ENCODE measurements around the gene FER. TPM values are rescaled to one million over a fixed set of nuclear protein-coding genes. Genes with fewer than 3 reads are reported as not detected.

Gene FER
- total and polyA plus RNA-seq, 2 of the 13 experiments (the other 11 are each of a cell fraction or from before 2014, with no cell fraction given): 7.9 to 29.0 TPM

GRCh38 chr5:108989761-108990392, 242.2 kb downstream of the FER start:
- Histone ChIP-seq H4K20me1 (ENCODE audit: insufficient read depth, low read length) (no peaks in the 10 kb centered on the region), H3K79me2 (ENCODE audit: insufficient read depth, low read length) (no peaks in the 10 kb centered on the region), H3K36me3 (replicated peaks in 1 of 2; ENCODE audit: control insufficient read depth in 1 of 2, insufficient read depth in 2 of 2, low read length in 2 of 2) (no peaks in the 10 kb centered on the region), H3K4me3 (replicated peaks in 1 of 3; ENCODE audit: insufficient read depth in 1 of 3, low read depth in 2 of 3, low read length in 3 of 3) (no peak overlapping the region), H3K4me2 (ENCODE audit: low read depth, low read length) (no peak overlapping the region), H3K27me3 (ENCODE audit: control insufficient read depth in 1 of 2, insufficient read depth in 2 of 2, low read length in 2 of 2) (no peaks in the 10 kb centered on the region), H3K9ac (ENCODE audit: insufficient read depth, low read depth, low read length) (no peak overlapping the region), H3K9me3 (ENCODE audit: low read length) (no peaks in the 10 kb centered on the region; the same call in 1 of the 2 replicates), H2AFZ (ENCODE audit: low read length) (no peak overlapping the region), H3K27ac (ENCODE audit: extremely low read length, insufficient read depth, low read length) (no peak overlapping the region), H3K4me1 (ENCODE audit: insufficient read depth, low read length) (no peaks in the 10 kb centered on the region)
- CTCF ChIA-PET (ENCODE audit: low intra/inter-chr PET ratio, low total read pairs): no interaction called here
- ATAC-seq: no peak
- no peak for FAIRE-seq
- in situ Hi-C loops (cut with HindIII; ENCODE audit: extremely low pct_ligation_motif_present, low pct_unique_long_range_greater_than_20kb) (no loop called here), intact Hi-C loops (cut with micrococcal nuclease; ENCODE audit: unreplicated experiment) (no loop called here)
- POLR2A ChIA-PET: no interaction called here
- no TSS peak for BruUV-seq (replicated peaks)
- WGBS (ENCODE audit: low lambda C conversion rate): 92% methylated on average over 1 of the region's 1 CpG
- DNase-seq (ENCODE audit: low spot score): no peak
- no peak for TF ChIP-seq NCOA5 (CRISPR knock-in tag; IDR thresholded peaks at IDR 0.05)
- TF ChIP-seq U2AF1 (optimal IDR thresholded peaks at IDR 0.05; ENCODE audit: low read depth, low read length): no peak
- TF ChIP-seq MAFK (conservative IDR thresholded peaks at IDR 0.05 in 1 of 2, IDR thresholded peaks at IDR 0.05 in 1 of 2; ENCODE audit: low read length in 2 of 2): peak in 1 of 2 experiments; percentile 64; a peak in 2 of 4 replicates
- no peak for TF ChIP-seq GZF1 (CRISPR knock-in tag; IDR thresholded peaks at IDR 0.05)
- no peak for TF ChIP-seq ZNF318 (CRISPR knock-in tag; IDR thresholded peaks at IDR 0.05)
- TF ChIP-seq ZNF879 (CRISPR knock-in tag; IDR thresholded peaks at IDR 0.05): no peak
- peak; percentile 54; the same call in 1 of the 2 replicates for TF ChIP-seq MAFF (IDR thresholded peaks at IDR 0.05; ENCODE audit: low read depth, low read length)
- TF ChIP-seq ZNF10 (CRISPR knock-in tag; IDR thresholded peaks at IDR 0.05; ENCODE audit: borderline replicate concordance, low read depth): no peak
- no peak for TF ChIP-seq EED (CRISPR knock-in tag; IDR thresholded peaks at IDR 0.05)
- TF ChIP-seq CBFB (CRISPR knock-in tag; IDR thresholded peaks at IDR 0.05): no peak
- TF ChIP-seq ZNF83 (CRISPR knock-in tag; IDR thresholded peaks at IDR 0.05; ENCODE audit: borderline replicate concordance): no peak
- TF ChIP-seq CREBL2 (CRISPR knock-in tag; IDR thresholded peaks at IDR 0.05; ENCODE audit: borderline replicate concordance): no peak
- TF ChIP-seq ZBTB10 (CRISPR knock-in tag; IDR thresholded peaks at IDR 0.05; ENCODE audit: borderline replicate concordance): no peak
- no peak for TF ChIP-seq ZNF790 (CRISPR knock-in tag; IDR thresholded peaks at IDR 0.05; ENCODE audit: borderline replicate concordance)

All from HepG2 (cell line).